ENCODE data around the gene ZPR1. TPM values are rescaled to one million over a fixed set of nuclear protein-coding genes. Genes with fewer than 3 reads are reported as not detected.

Gene ZPR1
- total RNA-seq, 1 experiment from 2014 or later = 89.5 TPM

- ChIA-PET POLR2A (ENCODE audit: unreplicated experiment) (no interaction called here), CTCF (interaction anchor here (0.6 kb wide), 1 partner anchor 14 kb away, joined by 3 read pairs; no protein-coding TSS in a partner anchor)
- Histone ChIP-seq H3K9me2 (replicated peaks; ENCODE audit: low read length) (no peaks in the 10 kb centered on the region), H3K27ac (ENCODE audit: low read length) (no peak overlapping the region), H4K20me1 (ENCODE audit: low read length) (no peaks in the 10 kb centered on the region), H2AFZ (ENCODE audit: low read length) (no peak overlapping the region), H3K4me2 (ENCODE audit: low read length) (no peak overlapping the region), H3K4me3 (ENCODE audit: low read length) (no peak overlapping the region), H3K27me3 (ENCODE audit: low read length) (no peaks in the 10 kb centered on the region), H3K9ac (ENCODE audit: low read length) (no peak overlapping the region), H3K36me3 (ENCODE audit: low read depth, low read length) (no peaks in the 10 kb centered on the region), H3K4me1 (ENCODE audit: insufficient read depth, low read length) (no peaks in the 10 kb centered on the region), H3K79me2 (ENCODE audit: low read length) (no peaks in the 10 kb centered on the region), H3F3A (ENCODE audit: low read length, unreplicated experiment) (no peaks in the 10 kb centered on the region), H3K9me3 (ENCODE audit: low read length) (no peaks in the 10 kb centered on the region)
- intact Hi-C loops (cut with micrococcal nuclease) = no loop called here
- no peak for ATAC-seq
- TF ChIP-seq EZH2 (IDR thresholded peaks at IDR 0.05; ENCODE audit: low read length, unreplicated experiment) (no peak), CTCF (conservative IDR thresholded peaks at IDR 0.05; ENCODE audit: low read depth, low read length) (no peak), EZH2phosphoT487 (IDR thresholded peaks at IDR 0.05; ENCODE audit: borderline replicate concordance, low read length) (no peak)
- BruUV-seq (replicated peaks) = no TSS peak
- no peak for DNase-seq
Measured at GRCh38 chr11:116822575-116822974, 34.8 kb upstream of the ZPR1 start.

- Histone ChIP-seq H3K79me2 (ENCODE audit: low read length) (no peaks in the 10 kb centered on the region), H3K4me1 (ENCODE audit: insufficient read depth, low read length) (no peaks in the 10 kb centered on the region), H3K27me3 (ENCODE audit: low read length) (no peaks in the 10 kb centered on the region), H3K4me2 (ENCODE audit: low read length) (no peak overlapping the region), H3K36me3 (ENCODE audit: low read depth, low read length) (no peaks in the 10 kb centered on the region), H4K20me1 (ENCODE audit: low read length) (no peaks in the 10 kb centered on the region), H3K9ac (ENCODE audit: low read length) (no peak overlapping the region), H2AFZ (ENCODE audit: low read length) (no peak overlapping the region), H3K27ac (ENCODE audit: low read length) (no peak overlapping the region), H3K9me2 (replicated peaks; ENCODE audit: low read length) (no peaks in the 10 kb centered on the region), H3F3A (ENCODE audit: low read length, unreplicated experiment) (no peaks in the 10 kb centered on the region), H3K9me3 (ENCODE audit: low read length) (no peaks in the 10 kb centered on the region), H3K4me3 (ENCODE audit: low read length) (no peak overlapping the region)
- no TSS peak for BruUV-seq (replicated peaks)
- TF ChIP-seq EZH2 (IDR thresholded peaks at IDR 0.05; ENCODE audit: low read length, unreplicated experiment) (no peak), EZH2phosphoT487 (IDR thresholded peaks at IDR 0.05; ENCODE audit: borderline replicate concordance, low read length) (no peak), CTCF (conservative IDR thresholded peaks at IDR 0.05; ENCODE audit: low read depth, low read length) (no peak)
- ATAC-seq (no peak), DNase-seq (no peak)
- POLR2A ChIA-PET (ENCODE audit: unreplicated experiment) = interaction anchor here (0.7 kb wide), 1 partner anchor 19 kb away, joined by 6 read pairs; no protein-coding TSS in a partner anchor
- CTCF ChIA-PET = interaction anchor here (0.6 kb wide), 1 partner anchor 9 kb away, joined by 3 read pairs; no protein-coding TSS in a partner anchor
- intact Hi-C loops (cut with micrococcal nuclease) = no loop called here
Measured at GRCh38 chr11:116821050-116821918, 33.5 kb upstream of the ZPR1 start.

GRCh38 chr11:116819049-116819448 is 31.2 kb upstream of the ZPR1 start:
- ChIA-PET CTCF (no interaction called here), POLR2A (ENCODE audit: unreplicated experiment) (no interaction called here)
- Histone ChIP-seq H3K9me3 (ENCODE audit: low read length) (no peaks in the 10 kb centered on the region), H3F3A (ENCODE audit: low read length, unreplicated experiment) (no peaks in the 10 kb centered on the region), H3K9ac (ENCODE audit: low read length) (no peak overlapping the region), H4K20me1 (ENCODE audit: low read length) (no peaks in the 10 kb centered on the region), H3K27ac (ENCODE audit: low read length) (no peak overlapping the region), H3K4me1 (ENCODE audit: insufficient read depth, low read length) (no peaks in the 10 kb centered on the region), H3K9me2 (replicated peaks; ENCODE audit: low read length) (no peaks in the 10 kb centered on the region; the same call in 1 of the 2 replicates), H3K4me2 (ENCODE audit: low read length) (no peak overlapping the region), H3K4me3 (ENCODE audit: low read length) (no peak overlapping the region), H3K79me2 (ENCODE audit: low read length) (no peaks in the 10 kb centered on the region), H3K36me3 (ENCODE audit: low read depth, low read length) (no peaks in the 10 kb centered on the region), H2AFZ (ENCODE audit: low read length) (no peak overlapping the region), H3K27me3 (ENCODE audit: low read length) (no peaks in the 10 kb centered on the region)
- no peak for TF ChIP-seq EZH2 (IDR thresholded peaks at IDR 0.05; ENCODE audit: low read length, unreplicated experiment)
- no peak for TF ChIP-seq EZH2phosphoT487 (IDR thresholded peaks at IDR 0.05; ENCODE audit: borderline replicate concordance, low read length)
- no peak for TF ChIP-seq CTCF (conservative IDR thresholded peaks at IDR 0.05; ENCODE audit: low read depth, low read length)
- DNase-seq (no peak), ATAC-seq (no peak)
- intact Hi-C loops (cut with micrococcal nuclease) = no loop called here
- BruUV-seq (replicated peaks) = no TSS peak

All from PC-3 (cell line).